ENCODE data around the gene IQSEC1. TPM values are rescaled to one million over a fixed set of nuclear protein-coding genes. Genes with fewer than 3 reads are reported as not detected.

Gene IQSEC1
- polyA plus RNA-seq, 4 donors: 1.1 to 24.8 (median 7.8) TPM

DNA sequence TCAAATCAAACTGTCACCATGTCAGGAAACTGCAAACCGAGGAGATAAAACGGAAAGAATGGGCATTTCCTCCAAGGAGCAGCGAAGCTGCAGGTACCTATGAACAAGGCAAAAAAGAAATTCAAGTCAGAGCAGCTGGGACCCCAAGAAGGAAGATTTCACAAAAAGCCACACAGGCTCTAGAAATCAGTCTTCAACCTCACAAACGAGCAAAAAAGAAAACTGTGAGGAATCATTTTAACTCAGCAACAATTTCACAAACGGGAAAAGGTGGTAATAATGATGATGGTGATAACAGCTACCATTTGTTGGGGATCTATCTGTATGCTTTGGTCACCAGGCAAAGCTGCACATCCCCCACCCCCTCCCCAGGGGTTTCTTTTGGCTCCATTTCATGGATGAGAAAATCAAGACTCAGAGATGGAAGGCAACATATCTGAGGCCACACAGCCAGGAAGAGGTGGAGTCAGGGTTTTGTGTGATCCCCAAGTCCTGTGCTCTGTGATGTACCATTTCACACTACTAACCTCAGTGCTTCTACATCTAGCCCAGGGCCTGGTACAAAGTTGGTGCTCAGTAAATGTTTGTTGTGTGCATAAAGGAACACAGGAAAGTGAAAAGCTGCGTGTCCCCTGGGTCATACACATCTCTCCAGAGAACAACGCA, 109.9 kb downstream of the IQSEC1 start:
- DNase-seq (no peak), FAIRE-seq (no peak)
- Histone ChIP-seq H3K27me3 (ENCODE audit: control insufficient read depth in 3 of 3, insufficient read depth in 3 of 3, low read length in 3 of 3) (no peaks in the 10 kb centered on the region), H3K4me3 (ENCODE audit: low read depth in 1 of 3, low read length in 3 of 3) (no peak overlapping the region), H3K27ac (ENCODE audit: low read depth in 1 of 3, low read length in 2 of 3) (no peak overlapping the region), H3K4me1 (ENCODE audit: control insufficient read depth in 3 of 3, insufficient read depth in 2 of 3, low read depth in 1 of 3, low read length in 2 of 3) (peaks cover 5 to 58% (median 8%) of the 10 kb centered on the region in 3 donors), H3K9me3 (ENCODE audit: control insufficient read depth in 2 of 2, insufficient read depth in 1 of 2, low read depth in 1 of 2, low read length in 1 of 2) (no peaks in the 10 kb centered on the region), H3K36me3 (ENCODE audit: control insufficient read depth in 3 of 3, insufficient read depth in 2 of 3, low read depth in 1 of 3, low read length in 3 of 3) (peaks cover 0 to 27% (median 0%) of the 10 kb centered on the region in 3 donors)
- WGBS, 3 donors: 61 to 69% (median 64%) methylated on average over 7 of the region's 7 CpGs

DNA sequence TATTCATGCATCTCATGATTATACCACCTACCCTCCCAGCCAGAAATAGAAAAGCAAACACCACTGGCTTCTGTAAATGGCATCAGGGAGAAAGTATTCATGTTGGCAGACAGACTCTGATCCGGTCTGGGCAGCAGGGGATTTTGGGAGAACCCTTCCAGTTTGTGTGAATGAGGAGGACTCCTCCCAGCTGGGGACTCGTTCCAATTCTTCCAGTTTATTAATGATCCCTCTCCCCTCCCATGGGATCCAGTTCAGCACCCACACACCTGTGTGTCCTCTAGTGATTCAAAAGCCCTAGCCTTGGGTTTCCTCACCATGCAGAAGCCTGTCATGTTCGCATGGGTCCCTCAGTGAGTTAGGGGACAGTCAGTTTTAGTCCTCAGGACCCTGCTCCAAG, 110.9 kb downstream of the IQSEC1 start:
- H3K27me3 ChIP-seq (ENCODE audit: control insufficient read depth in 3 of 3, insufficient read depth in 3 of 3, low read length in 3 of 3): no peaks in the 10 kb centered on the region
- H3K9me3 ChIP-seq (ENCODE audit: control insufficient read depth in 2 of 2, insufficient read depth in 1 of 2, low read depth in 1 of 2, low read length in 1 of 2): no peaks in the 10 kb centered on the region
- no peak for FAIRE-seq
- WGBS, 3 donors: 66 to 81% (median 79%) methylated on average over 3 of the region's 3 CpGs
- DNase-seq: no peak
- H3K36me3 ChIP-seq (ENCODE audit: control insufficient read depth in 3 of 3, insufficient read depth in 2 of 3, low read depth in 1 of 3, low read length in 3 of 3): peaks cover 0 to 35% (median 0%) of the 10 kb centered on the region in 3 donors
- H3K27ac ChIP-seq (ENCODE audit: low read depth in 1 of 3, low read length in 2 of 3): no peak overlapping the region
- no peak overlapping the region for H3K4me3 ChIP-seq (ENCODE audit: low read depth in 1 of 3, low read length in 3 of 3)
- peaks cover 2 to 60% (median 9%) of the 10 kb centered on the region in 3 donors for H3K4me1 ChIP-seq (ENCODE audit: control insufficient read depth in 3 of 3, insufficient read depth in 2 of 3, low read depth in 1 of 3, low read length in 2 of 3)

DNA sequence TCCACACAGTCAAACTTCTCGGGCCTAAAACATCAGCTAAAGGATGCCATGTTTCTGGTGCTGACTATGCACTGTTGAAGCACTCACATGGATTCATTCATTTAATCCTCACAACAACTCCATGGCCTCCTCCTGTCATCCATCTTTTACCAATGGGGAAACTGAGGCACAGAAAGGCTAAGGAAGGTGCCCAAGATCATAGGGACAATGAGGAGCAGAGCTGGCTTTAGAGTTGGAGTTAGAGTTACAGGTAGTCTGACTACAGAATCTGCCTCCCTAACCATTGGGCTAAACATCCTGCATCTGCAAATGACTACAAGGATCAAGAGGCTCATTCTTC, 111.6 kb downstream of the IQSEC1 start:
- DNase-seq (no peak), FAIRE-seq (no peak)
- no peak overlapping the region for H3K4me3 ChIP-seq (ENCODE audit: low read depth in 1 of 3, low read length in 3 of 3)
- peaks cover 2 to 62% (median 9%) of the 10 kb centered on the region in 3 donors for H3K4me1 ChIP-seq (ENCODE audit: control insufficient read depth in 3 of 3, insufficient read depth in 2 of 3, low read depth in 1 of 3, low read length in 2 of 3)
- H3K36me3 ChIP-seq (ENCODE audit: control insufficient read depth in 3 of 3, insufficient read depth in 2 of 3, low read depth in 1 of 3, low read length in 3 of 3): peaks cover 0 to 37% (median 0%) of the 10 kb centered on the region in 3 donors
- no peaks in the 10 kb centered on the region for H3K27me3 ChIP-seq (ENCODE audit: control insufficient read depth in 3 of 3, insufficient read depth in 3 of 3, low read length in 3 of 3)
- no peaks in the 10 kb centered on the region for H3K9me3 ChIP-seq (ENCODE audit: control insufficient read depth in 2 of 2, insufficient read depth in 1 of 2, low read depth in 1 of 2, low read length in 1 of 2)
- no peak overlapping the region for H3K27ac ChIP-seq (ENCODE audit: low read depth in 1 of 3, low read length in 2 of 3)
- 81 to 82% (median 81%) methylated on average over 1 of the region's 1 CpG for WGBS, 3 donors

DNA sequence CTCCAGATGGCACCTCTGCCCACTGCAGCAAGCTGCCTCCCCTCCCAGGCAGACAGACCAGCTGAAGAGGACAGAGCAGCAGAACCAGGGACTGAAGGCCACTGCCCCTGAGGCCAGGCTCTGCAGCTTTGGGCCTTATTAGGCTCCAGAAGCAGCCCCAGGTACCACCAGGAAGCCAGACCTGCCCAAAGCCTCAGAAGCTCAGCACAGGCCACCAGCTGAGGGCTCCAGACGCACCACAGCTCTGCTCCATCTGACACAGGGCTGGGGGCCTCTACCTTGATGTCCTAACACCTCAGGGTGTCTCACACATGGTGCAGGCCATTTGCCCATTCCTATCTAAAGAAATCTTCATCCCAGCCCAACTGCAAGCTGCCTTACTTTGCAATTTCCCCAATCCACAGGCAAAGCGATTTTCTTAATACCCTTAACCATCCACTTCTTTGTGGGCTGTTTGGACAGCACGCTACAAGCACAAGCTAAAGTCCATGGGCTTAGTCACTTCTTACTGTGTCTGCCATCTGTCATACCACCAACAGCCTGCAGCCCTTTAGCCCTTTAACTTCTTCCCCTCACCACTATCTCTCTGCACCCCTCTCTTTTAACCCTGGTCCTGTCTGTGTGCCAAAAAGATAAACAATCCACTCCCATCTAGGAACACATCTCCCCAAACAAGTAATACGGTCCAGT, 112.1 kb downstream of the IQSEC1 start:
- no peak overlapping the region for H3K27ac ChIP-seq (ENCODE audit: low read depth in 1 of 3, low read length in 2 of 3)
- FAIRE-seq (no peak), DNase-seq (peak in 1 of 2 donors; percentile 26)
- H3K4me3 ChIP-seq (ENCODE audit: low read depth in 1 of 3, low read length in 3 of 3): no peak overlapping the region
- H3K27me3 ChIP-seq (ENCODE audit: control insufficient read depth in 3 of 3, insufficient read depth in 3 of 3, low read length in 3 of 3): no peaks in the 10 kb centered on the region
- peaks cover 0 to 39% (median 0%) of the 10 kb centered on the region in 3 donors for H3K36me3 ChIP-seq (ENCODE audit: control insufficient read depth in 3 of 3, insufficient read depth in 2 of 3, low read depth in 1 of 3, low read length in 3 of 3)
- H3K9me3 ChIP-seq (ENCODE audit: control insufficient read depth in 2 of 2, insufficient read depth in 1 of 2, low read depth in 1 of 2, low read length in 1 of 2): no peaks in the 10 kb centered on the region
- 55 to 68% (median 68%) methylated on average over 4 of the region's 4 CpGs for WGBS, 3 donors
- H3K4me1 ChIP-seq (ENCODE audit: control insufficient read depth in 3 of 3, insufficient read depth in 2 of 3, low read depth in 1 of 3, low read length in 2 of 3): peaks cover 2 to 57% (median 4%) of the 10 kb centered on the region in 3 donors

DNA sequence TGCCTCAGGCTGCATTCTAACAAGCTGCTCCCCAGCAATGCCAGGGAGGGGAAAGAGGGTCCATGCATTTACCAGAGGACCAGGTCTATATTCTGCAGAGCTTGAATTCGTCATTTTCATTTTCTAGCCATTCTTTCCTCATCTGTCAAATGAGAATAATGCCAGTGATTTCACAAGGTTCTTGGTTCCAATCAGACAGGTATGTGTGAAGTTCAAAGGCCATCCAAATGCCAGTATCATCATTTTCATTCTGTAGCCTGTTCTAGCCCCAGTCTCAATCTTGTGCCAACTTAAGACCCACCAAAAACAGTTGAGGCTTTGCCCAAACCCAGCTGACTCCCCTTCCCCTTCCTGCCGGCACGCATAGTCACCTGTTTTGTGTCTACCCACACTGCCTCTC, 112.7 kb downstream of the IQSEC1 start:
- Histone ChIP-seq H3K9me3 (ENCODE audit: control insufficient read depth in 2 of 2, insufficient read depth in 1 of 2, low read depth in 1 of 2, low read length in 1 of 2) (no peaks in the 10 kb centered on the region), H3K36me3 (ENCODE audit: control insufficient read depth in 3 of 3, insufficient read depth in 2 of 3, low read depth in 1 of 3, low read length in 3 of 3) (peaks cover 0 to 39% (median 0%) of the 10 kb centered on the region in 3 donors), H3K27me3 (ENCODE audit: control insufficient read depth in 3 of 3, insufficient read depth in 3 of 3, low read length in 3 of 3) (no peaks in the 10 kb centered on the region), H3K27ac (ENCODE audit: low read depth in 1 of 3, low read length in 2 of 3) (no peak overlapping the region), H3K4me3 (ENCODE audit: low read depth in 1 of 3, low read length in 3 of 3) (no peak overlapping the region), H3K4me1 (ENCODE audit: control insufficient read depth in 3 of 3, insufficient read depth in 2 of 3, low read depth in 1 of 3, low read length in 2 of 3) (peaks cover 2 to 53% (median 3%) of the 10 kb centered on the region in 3 donors)
- no peak for DNase-seq
- no peak for FAIRE-seq
- 66 to 78% (median 73%) methylated on average over 3 of the region's 3 CpGs for WGBS, 3 donors

DNA sequence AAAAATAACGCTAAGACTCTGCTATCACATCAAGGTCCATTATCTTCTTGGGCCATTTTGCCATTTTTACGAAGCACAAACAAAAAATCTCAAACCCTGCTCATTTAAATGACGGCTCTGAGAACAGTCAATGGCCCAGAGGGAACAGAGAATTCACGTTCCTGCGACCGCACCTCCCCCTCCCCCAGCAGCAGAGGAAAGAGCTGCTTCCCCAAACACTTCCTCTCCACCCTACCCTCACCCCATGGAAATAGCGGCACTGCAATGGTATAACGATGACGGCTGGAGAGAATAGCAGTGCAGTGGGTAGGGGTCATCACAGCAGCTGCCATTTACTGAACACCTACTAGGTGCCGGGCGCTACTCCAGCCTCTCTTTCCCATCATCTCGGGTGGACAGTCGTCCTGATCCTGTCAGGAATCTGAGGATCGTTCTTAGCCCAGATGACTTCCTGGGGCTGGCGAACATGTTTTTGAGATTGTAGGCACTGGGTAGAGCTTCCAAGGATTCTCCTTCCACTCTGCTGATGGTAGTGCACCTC, 113.3 kb downstream of the IQSEC1 start:
- DNase-seq (no peak), FAIRE-seq (no peak)
- Histone ChIP-seq H3K4me3 (ENCODE audit: low read depth in 1 of 3, low read length in 3 of 3) (no peak overlapping the region), H3K27ac (ENCODE audit: low read depth in 1 of 3, low read length in 2 of 3) (peak overlapping the region in 1 of 3 donors; percentile 14), H3K4me1 (ENCODE audit: control insufficient read depth in 3 of 3, insufficient read depth in 2 of 3, low read depth in 1 of 3, low read length in 2 of 3) (peaks cover 0 to 52% (median 3%) of the 10 kb centered on the region in 3 donors), H3K36me3 (ENCODE audit: control insufficient read depth in 3 of 3, insufficient read depth in 2 of 3, low read depth in 1 of 3, low read length in 3 of 3) (peaks cover 0 to 42% (median 0%) of the 10 kb centered on the region in 3 donors), H3K9me3 (ENCODE audit: control insufficient read depth in 2 of 2, insufficient read depth in 1 of 2, low read depth in 1 of 2, low read length in 1 of 2) (no peaks in the 10 kb centered on the region), H3K27me3 (ENCODE audit: control insufficient read depth in 3 of 3, insufficient read depth in 3 of 3, low read length in 3 of 3) (no peaks in the 10 kb centered on the region)
- WGBS, 3 donors: 58 to 88% (median 77%) methylated on average over 15 of the region's 15 CpGs

DNA sequence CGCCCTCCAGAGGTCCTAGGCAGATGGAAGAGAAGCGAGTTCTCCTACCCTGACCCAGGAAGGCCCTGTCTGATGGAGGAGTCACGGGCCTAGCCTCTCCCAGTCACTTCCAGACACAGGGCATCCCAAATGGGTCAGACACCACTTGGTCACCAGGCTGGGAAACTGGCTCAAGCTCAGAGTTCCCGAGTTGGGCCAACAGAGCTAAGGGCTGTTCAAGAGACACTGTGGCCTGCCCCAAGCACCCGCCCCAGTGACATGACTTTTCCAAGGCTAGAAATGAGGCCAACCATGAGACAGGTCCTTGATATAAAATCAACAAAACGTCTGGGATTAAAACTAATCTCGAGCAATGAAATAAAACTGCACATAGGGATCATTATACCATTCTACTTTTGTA, 113.8 kb downstream of the IQSEC1 start:
- Histone ChIP-seq H3K9me3 (ENCODE audit: control insufficient read depth in 2 of 2, insufficient read depth in 1 of 2, low read depth in 1 of 2, low read length in 1 of 2) (no peaks in the 10 kb centered on the region), H3K27ac (ENCODE audit: low read depth in 1 of 3, low read length in 2 of 3) (peak overlapping the region in 1 of 3 donors; percentile 8), H3K27me3 (ENCODE audit: control insufficient read depth in 3 of 3, insufficient read depth in 3 of 3, low read length in 3 of 3) (no peaks in the 10 kb centered on the region), H3K36me3 (ENCODE audit: control insufficient read depth in 3 of 3, insufficient read depth in 2 of 3, low read depth in 1 of 3, low read length in 3 of 3) (peaks cover 0 to 45% (median 0%) of the 10 kb centered on the region in 3 donors), H3K4me3 (ENCODE audit: low read depth in 1 of 3, low read length in 3 of 3) (no peak overlapping the region), H3K4me1 (ENCODE audit: control insufficient read depth in 3 of 3, insufficient read depth in 2 of 3, low read depth in 1 of 3, low read length in 2 of 3) (peaks cover 0 to 52% (median 3%) of the 10 kb centered on the region in 3 donors)
- FAIRE-seq: no peak
- no peak for DNase-seq
- WGBS, 3 donors: 70 to 91% (median 86%) methylated on average over 7 of the region's 7 CpGs

DNA sequence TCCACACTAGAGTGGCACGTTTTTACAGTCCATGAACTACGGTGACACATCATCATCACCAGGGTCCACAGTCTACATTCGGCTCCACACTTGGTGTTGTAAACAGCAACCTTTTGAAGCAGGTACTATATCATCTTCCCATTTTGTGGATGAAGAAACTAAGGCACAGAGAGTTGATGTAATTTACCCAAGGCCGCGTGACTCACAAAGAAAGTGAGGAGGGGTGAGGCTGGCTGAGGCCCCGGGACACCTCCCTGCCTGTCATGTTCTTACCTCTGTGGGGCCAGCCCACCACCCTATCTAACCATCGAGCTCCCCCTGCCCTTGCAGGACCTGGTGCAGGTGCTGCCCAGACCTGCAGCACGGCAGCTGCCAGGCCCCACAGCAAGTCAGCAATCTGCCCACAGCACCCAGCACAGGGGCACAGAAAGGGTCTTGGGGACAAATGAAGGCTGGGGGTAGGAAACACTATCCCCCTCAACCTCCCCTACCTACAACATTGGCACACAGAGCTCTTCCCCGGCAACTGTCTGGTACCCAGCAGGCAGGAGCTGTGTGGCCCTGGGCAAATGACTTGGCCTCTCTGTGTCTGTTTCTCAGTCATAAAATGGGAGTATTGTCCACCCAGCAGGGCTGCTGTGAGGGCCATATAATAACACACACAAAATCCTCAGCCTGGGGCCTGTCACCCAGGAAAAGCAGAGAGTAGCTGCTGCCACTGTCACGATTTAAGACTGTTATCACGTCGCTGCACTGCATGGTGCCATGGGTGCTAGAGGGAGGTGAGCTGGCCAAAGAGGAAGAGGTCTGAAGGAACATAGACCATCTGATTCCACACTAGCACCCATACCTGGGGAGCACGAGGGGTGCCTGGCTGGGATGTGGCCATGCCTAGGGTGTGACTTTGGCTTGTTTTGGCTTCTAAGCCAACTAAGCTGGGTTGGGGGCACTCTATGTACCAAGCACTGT, 115.1 kb downstream of the IQSEC1 start:
- DNase-seq (no peak), FAIRE-seq (no peak)
- no peak overlapping the region for H3K4me3 ChIP-seq (ENCODE audit: low read depth in 1 of 3, low read length in 3 of 3)
- H3K9me3 ChIP-seq (ENCODE audit: control insufficient read depth in 2 of 2, insufficient read depth in 1 of 2, low read depth in 1 of 2, low read length in 1 of 2): no peaks in the 10 kb centered on the region
- H3K4me1 ChIP-seq (ENCODE audit: control insufficient read depth in 3 of 3, insufficient read depth in 2 of 3, low read depth in 1 of 3, low read length in 2 of 3): peaks cover 0 to 44% (median 3%) of the 10 kb centered on the region in 3 donors
- no peaks in the 10 kb centered on the region for H3K27me3 ChIP-seq (ENCODE audit: control insufficient read depth in 3 of 3, insufficient read depth in 3 of 3, low read length in 3 of 3)
- no peak overlapping the region for H3K27ac ChIP-seq (ENCODE audit: low read depth in 1 of 3, low read length in 2 of 3)
- H3K36me3 ChIP-seq (ENCODE audit: control insufficient read depth in 3 of 3, insufficient read depth in 2 of 3, low read depth in 1 of 3, low read length in 3 of 3): peaks cover 0 to 56% (median 0%) of the 10 kb centered on the region in 3 donors
- WGBS, 3 donors: 74 to 87% (median 77%) methylated on average over 13 of the region's 13 CpGs

Measured in small intestine (tissue), 7 donors.